Neuronal stem cell (in vitro differentiated cells): ENCODE measurements around the gene SLF2.

Experiments
- DNase-seq: peaks from one replicate; pipeline ENCODE4 v3.0.0-alpha.2; 2013; ENCODE audit warnings: low spot score
- H2AFZ ChIP-seq: one replicate; pipeline ENCODE4 v1.6.1; 2013; ENCODE audit warnings: mild to moderate bottlenecking, low read length, inconsistent platforms
- H2AK5ac ChIP-seq: 2 replicates; pipeline ENCODE4 v1.6.1; 2013; ENCODE audit warnings: low read depth, mild to moderate bottlenecking, inconsistent platforms, low read length, moderate library complexity, mixed read lengths
- H2BK120ac ChIP-seq: 2 replicates; pipeline ENCODE4 v1.6.1; 2013; ENCODE audit warnings: low read depth, mild to moderate bottlenecking, inconsistent platforms, low read length, moderate library complexity, mixed read lengths
- H2BK12ac ChIP-seq: one replicate; pipeline ENCODE4 v1.6.1; 2013; ENCODE audit warnings: low read length, inconsistent platforms
- H2BK15ac ChIP-seq: 2 replicates; pipeline ENCODE4 v1.6.1; 2013; ENCODE audit warnings: mild to moderate bottlenecking, low read length, inconsistent platforms, mixed read lengths
- H2BK5ac ChIP-seq: one replicate; pipeline ENCODE4 v1.6.1; 2013; ENCODE audit warnings: inconsistent platforms, mild to moderate bottlenecking, low read length, moderate library complexity
- H3K14ac ChIP-seq: one replicate; pipeline ENCODE4 v1.6.1; 2013; ENCODE audit warnings: low read length, inconsistent platforms
- H3K18ac ChIP-seq: 2 replicates; pipeline ENCODE4 v1.6.1; 2013; ENCODE audit warnings: low read length, inconsistent platforms
- H3K23ac ChIP-seq: 2 replicates; pipeline ENCODE4 v1.6.1; 2013; ENCODE audit warnings: low read depth, mild to moderate bottlenecking, mixed read lengths, low read length, inconsistent platforms; ENCODE audit not compliant: poor library complexity
- H3K27ac ChIP-seq: replicated peaks from 3 replicates; pipeline ENCODE4 v1.5.1; 2013; ENCODE audit warnings: low read length, inconsistent platforms
- H3K27me3 ChIP-seq, 3 experiments: 2 replicates each; pipeline ENCODE4 v1.6.1; 2013; ENCODE audit warnings: low read length in 3 of 3, mild to moderate bottlenecking in 2 of 3, inconsistent platforms in 1 of 3, low read depth in 1 of 3, mixed read lengths in 1 of 3, moderate library complexity in 1 of 3; ENCODE audit not compliant: control insufficient read depth in 3 of 3, insufficient read depth in 3 of 3
- H3K36me3 ChIP-seq, 2 donors: replicated peaks in 1 of 2; 2 replicates each; pipeline ENCODE4 v1.6.1; 2013; ENCODE audit warnings: low read length in 2 of 2; ENCODE audit not compliant: control insufficient read depth in 2 of 2, insufficient read depth in 2 of 2
- H3K4ac ChIP-seq: 2 replicates; pipeline ENCODE4 v1.6.1; 2013; ENCODE audit warnings: inconsistent platforms, mild to moderate bottlenecking, low read length, moderate library complexity
- H3K4me1 ChIP-seq, 2 donors: 1 replicate in 1 of 2; 2 replicates in 1 of 2; pipeline ENCODE4 v1.6.1; 2013; ENCODE audit warnings: low read length in 2 of 2, low read depth in 1 of 2; ENCODE audit not compliant: control insufficient read depth in 2 of 2, insufficient read depth in 1 of 2
- H3K4me2 ChIP-seq: one replicate; pipeline ENCODE4 v1.6.1; 2013; ENCODE audit warnings: mild to moderate bottlenecking, low read length, inconsistent platforms; ENCODE audit not compliant: insufficient read depth, poor library complexity, severe bottlenecking
- H3K4me3 ChIP-seq, 2 donors: 2 replicates each; pipeline ENCODE4 v1.5.1; 2013; ENCODE audit warnings: low read length in 2 of 2, mild to moderate bottlenecking in 2 of 2, inconsistent platforms in 1 of 2, moderate library complexity in 1 of 2
- H3K79me1 ChIP-seq: one replicate; pipeline ENCODE4 v1.6.1; 2013; ENCODE audit warnings: low read depth, mild to moderate bottlenecking, inconsistent platforms, low read length, moderate library complexity
- H3K9ac ChIP-seq: one replicate; pipeline ENCODE4 v1.6.1; 2013; ENCODE audit warnings: mild to moderate bottlenecking, low read depth, low read length, inconsistent platforms; ENCODE audit not compliant: poor library complexity
- H3K9me3 ChIP-seq, 2 donors: replicated peaks in 1 of 2; 2 replicates each; pipeline versions ENCODE3 to v1.6.1; 2013; ENCODE audit warnings: low read length in 2 of 2, mild to moderate bottlenecking in 2 of 2, inconsistent platforms in 1 of 2, low read depth in 1 of 2, mixed read lengths in 1 of 2, moderate library complexity in 1 of 2; ENCODE audit not compliant: control insufficient read depth in 2 of 2, insufficient read depth in 1 of 2
- H4K8ac ChIP-seq: one replicate; pipeline ENCODE4 v1.6.1; 2013; ENCODE audit warnings: low read depth, mild to moderate bottlenecking, inconsistent platforms, low read length, moderate library complexity
- H4K91ac ChIP-seq: one replicate; pipeline ENCODE4 v1.6.1; 2013; ENCODE audit warnings: low read length, low read depth, mild to moderate bottlenecking, inconsistent platforms; ENCODE audit not compliant: poor library complexity
- WGBS, 2 donors: extraction: QIAGEN DNeasy Blood & Tissue Kit; methylation state at CpG; one replicate each; pipeline ENCODE4 v1.1.7; 2013; ENCODE audit warnings: missing lambda C conversion rate in 2 of 2, mixed read lengths in 1 of 2; ENCODE audit not compliant: insufficient read length in 2 of 2, insufficient replicate concordance in 1 of 2; ENCODE audit errors: extremely low coverage in 2 of 2; 5-methylcytosine and 5-hydroxymethylcytosine counted together

Gene SLF2

DNA sequence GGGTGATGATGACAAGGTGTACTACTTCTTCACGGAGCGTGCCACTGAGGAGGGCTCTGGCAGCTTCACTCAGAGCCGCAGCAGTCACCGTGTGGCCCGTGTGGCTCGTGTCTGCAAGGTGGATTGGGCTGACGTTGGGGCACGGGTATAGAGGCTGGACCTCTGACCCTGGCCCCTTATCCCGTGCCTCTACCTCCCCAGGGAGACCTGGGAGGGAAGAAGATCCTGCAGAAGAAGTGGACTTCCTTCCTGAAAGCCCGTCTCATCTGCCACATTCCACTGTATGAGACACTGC lies 66.1 kb downstream of the SLF2 start:
- Histone ChIP-seq H3K27me3 (no peaks in the 10 kb centered on the region), H3K18ac (no peak overlapping the region), H3K4me1 (no peaks in the 10 kb centered on the region), H3K79me1 (no peaks in the 10 kb centered on the region), H2BK5ac (no peak overlapping the region), H2AK5ac (no peak overlapping the region), H3K27ac (no peak overlapping the region), H2BK12ac (no peak overlapping the region), H3K4me3 (no peak overlapping the region), H3K36me3 (peaks cover 38 to 51% of the 10 kb centered on the region in 2 donors), H4K91ac (no peak overlapping the region), H3K9ac (no peak overlapping the region), H2BK120ac (no peak overlapping the region), H3K23ac (no peak overlapping the region), H3K4me2 (no peak overlapping the region), H4K8ac (no peak overlapping the region), H2BK15ac (no peak overlapping the region), H3K4ac (no peak overlapping the region), H3K9me3 (no peaks in the 10 kb centered on the region), H2AFZ (no peak overlapping the region), H3K14ac (no peak overlapping the region)
- no CpG with 5 or more reads among the region's 10 CpGs for WGBS, 2 donors
- no peak for DNase-seq

DNA sequence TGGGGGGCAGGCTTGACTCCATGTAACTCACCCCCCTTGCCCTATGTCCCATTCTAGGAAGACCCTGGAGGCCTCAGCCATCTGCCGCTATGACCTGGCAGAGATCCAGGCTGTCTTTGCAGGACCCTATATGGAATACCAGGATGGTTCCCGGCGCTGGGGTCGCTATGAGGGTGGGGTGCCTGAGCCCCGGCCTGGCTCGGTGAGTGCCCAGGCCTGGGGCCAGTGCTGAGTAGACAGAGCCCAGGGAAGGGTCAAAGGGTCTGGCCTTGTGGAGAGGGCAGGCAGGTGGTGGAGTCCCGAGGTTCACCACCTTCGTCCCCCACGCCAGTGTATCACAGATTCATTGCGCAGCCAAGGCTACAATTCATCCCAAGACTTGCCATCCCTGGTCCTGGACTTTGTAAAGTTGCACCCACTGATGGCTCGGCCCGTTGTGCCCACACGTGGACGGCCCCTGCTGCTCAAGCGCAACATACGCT lies 67.1 kb downstream of the SLF2 start:
- Histone ChIP-seq H3K36me3 (peaks cover 38 to 61% of the 10 kb centered on the region in 2 donors), H3K4me2 (no peak overlapping the region), H3K4me3 (no peak overlapping the region), H2BK15ac (no peak overlapping the region), H3K9ac (no peak overlapping the region), H3K79me1 (no peaks in the 10 kb centered on the region), H3K18ac (no peak overlapping the region), H2BK5ac (peak overlapping the region; percentile 3), H3K27ac (no peak overlapping the region), H2BK12ac (no peak overlapping the region), H3K4me1 (no peaks in the 10 kb centered on the region), H3K23ac (no peak overlapping the region), H2AK5ac (no peak overlapping the region), H2BK120ac (no peak overlapping the region), H4K8ac (no peak overlapping the region), H4K91ac (no peak overlapping the region), H3K14ac (no peak overlapping the region), H3K9me3 (no peaks in the 10 kb centered on the region), H3K4ac (no peak overlapping the region), H2AFZ (no peak overlapping the region), H3K27me3 (no peaks in the 10 kb centered on the region)
- no CpG with 5 or more reads among the region's 16 CpGs for WGBS, 2 donors
- no peak for DNase-seq

DNA sequence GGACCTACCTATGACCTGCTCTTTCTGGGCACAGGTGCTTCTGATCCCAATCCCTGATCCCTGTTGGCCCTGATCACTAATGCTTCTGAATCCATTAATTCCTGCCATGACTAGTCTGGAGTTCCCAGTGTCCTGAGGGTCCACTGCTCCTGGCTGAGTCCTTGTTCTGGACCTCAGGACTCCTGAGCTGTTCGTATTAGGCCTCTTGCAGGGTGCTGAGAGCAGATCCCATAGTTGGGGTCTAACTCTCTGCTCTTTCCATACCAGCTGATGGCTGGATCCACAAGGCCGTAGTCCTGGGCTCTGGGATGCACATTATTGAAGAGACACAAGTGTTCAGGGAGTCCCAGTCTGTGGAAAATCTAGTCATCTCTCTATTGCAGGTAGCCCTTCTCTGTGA lies 67.5 kb downstream of the SLF2 start:
- WGBS, 2 donors = no CpG with 5 or more reads among the region's 2 CpGs
- H3K18ac ChIP-seq = no peak overlapping the region
- no peak overlapping the region for H3K4me2 ChIP-seq
- H3K4ac ChIP-seq = no peak overlapping the region
- H3K4me3 ChIP-seq = no peak overlapping the region
- H2AFZ ChIP-seq = no peak overlapping the region
- H3K4me1 ChIP-seq = no peaks in the 10 kb centered on the region
- no peak for DNase-seq
- H3K23ac ChIP-seq = no peak overlapping the region
- H2AK5ac ChIP-seq = no peak overlapping the region
- H2BK15ac ChIP-seq = no peak overlapping the region
- no peak overlapping the region for H4K91ac ChIP-seq
- no peak overlapping the region for H3K14ac ChIP-seq
- H3K9ac ChIP-seq = no peak overlapping the region
- H3K36me3 ChIP-seq = peaks cover 39 to 66% of the 10 kb centered on the region in 2 donors
- no peaks in the 10 kb centered on the region for H3K79me1 ChIP-seq
- H3K27me3 ChIP-seq = no peaks in the 10 kb centered on the region
- no peak overlapping the region for H3K27ac ChIP-seq
- H3K9me3 ChIP-seq = no peaks in the 10 kb centered on the region
- no peak overlapping the region for H2BK12ac ChIP-seq
- H2BK120ac ChIP-seq = no peak overlapping the region
- peak overlapping the region; percentile 3 for H2BK5ac ChIP-seq
- H4K8ac ChIP-seq = no peak overlapping the region

GRCh38 chr10:100980711-100981110 lies 67.9 kb downstream of the SLF2 start:
- no peak overlapping the region for H4K8ac ChIP-seq
- no peak overlapping the region for H3K18ac ChIP-seq
- H3K9me3 ChIP-seq = no peaks in the 10 kb centered on the region
- H3K27ac ChIP-seq = no peak overlapping the region
- no peak overlapping the region for H3K9ac ChIP-seq
- no peak overlapping the region for H4K91ac ChIP-seq
- no peak overlapping the region for H3K4me2 ChIP-seq
- H3K27me3 ChIP-seq = no peaks in the 10 kb centered on the region
- H3K4me1 ChIP-seq = no peaks in the 10 kb centered on the region
- no peaks in the 10 kb centered on the region for H3K79me1 ChIP-seq
- WGBS, 2 donors = no CpG with 5 or more reads among the region's 7 CpGs
- H3K14ac ChIP-seq = no peak overlapping the region
- no peak overlapping the region for H3K4ac ChIP-seq
- H2AFZ ChIP-seq = no peak overlapping the region
- H2BK12ac ChIP-seq = no peak overlapping the region
- no peak overlapping the region for H2BK5ac ChIP-seq
- no peak overlapping the region for H2AK5ac ChIP-seq
- H2BK15ac ChIP-seq = no peak overlapping the region
- no peak for DNase-seq
- no peak overlapping the region for H3K23ac ChIP-seq
- peaks cover 39 to 70% of the 10 kb centered on the region in 2 donors for H3K36me3 ChIP-seq
- no peak overlapping the region for H3K4me3 ChIP-seq
- H2BK120ac ChIP-seq = no peak overlapping the region
